ENCODE data around the gene MAPK4. TPM values are rescaled to one million over a fixed set of nuclear protein-coding genes. Genes with fewer than 3 reads are reported as not detected.

MAPK4 gene
- total RNA-seq, 6 experiments from 2014 or later, result not detected

- H3K9me3 Mint-ChIP-seq, result no peaks in the 10 kb centered on the region; the same call in 1 of the 2 replicates
- DNase-seq, result no peak
- H3K27me3 Mint-ChIP-seq (ENCODE audit: insufficient read depth), result peaks cover 2% of the 10 kb centered on the region; the same call in 1 of the 2 replicates
- no peaks in the 10 kb centered on the region for H3K36me3 Mint-ChIP-seq (ENCODE audit: low read depth)
- no peak overlapping the region for H3K27ac Mint-ChIP-seq
- no peak overlapping the region for H3K4me3 Mint-ChIP-seq
- no peaks in the 10 kb centered on the region for H3K4me1 Mint-ChIP-seq (ENCODE audit: low read depth)
- no peak for TF ChIP-seq CTCF (IDR thresholded peaks at IDR 0.05)
These were observed 78.4 kb downstream of the MAPK4 start for GRCh38 chr18:50638016-50638883.

- TF ChIP-seq CTCF (IDR thresholded peaks at IDR 0.05), result no peak
- Mint-ChIP-seq H3K4me1 (ENCODE audit: low read depth) (no peaks in the 10 kb centered on the region), H3K27ac (no peak overlapping the region), H3K36me3 (ENCODE audit: low read depth) (no peaks in the 10 kb centered on the region), H3K9me3 (peaks cover 5% of the 10 kb centered on the region; the same call in 1 of the 2 replicates), H3K4me3 (no peak overlapping the region), H3K27me3 (ENCODE audit: insufficient read depth) (peaks cover 2% of the 10 kb centered on the region; the same call in 1 of the 2 replicates)
- DNase-seq, result no peak
These were observed 79.1 kb downstream of the MAPK4 start for GRCh38 chr18:50638884-50639420.

GRCh38 chr18:50639711-50640110 lies 79.8 kb downstream of the MAPK4 start:
- no peak for TF ChIP-seq CTCF (IDR thresholded peaks at IDR 0.05)
- Mint-ChIP-seq H3K27me3 (ENCODE audit: insufficient read depth) (peaks cover 2% of the 10 kb centered on the region; the same call in 1 of the 2 replicates), H3K4me1 (ENCODE audit: low read depth) (no peaks in the 10 kb centered on the region), H3K4me3 (no peak overlapping the region), H3K9me3 (peaks cover 7% of the 10 kb centered on the region; the same call in 1 of the 2 replicates), H3K36me3 (ENCODE audit: low read depth) (no peaks in the 10 kb centered on the region), H3K27ac (no peak overlapping the region)
- no peak for DNase-seq

- TF ChIP-seq CTCF (IDR thresholded peaks at IDR 0.05), result no peak
- H3K27ac Mint-ChIP-seq, result no peak overlapping the region
- no peak for DNase-seq
- no peaks in the 10 kb centered on the region for H3K36me3 Mint-ChIP-seq (ENCODE audit: low read depth)
- H3K4me1 Mint-ChIP-seq (ENCODE audit: low read depth), result no peaks in the 10 kb centered on the region
- no peak overlapping the region for H3K4me3 Mint-ChIP-seq
- peaks cover 7% of the 10 kb centered on the region; the same call in 1 of the 2 replicates for H3K9me3 Mint-ChIP-seq
- H3K27me3 Mint-ChIP-seq (ENCODE audit: insufficient read depth), result peaks cover 2% of the 10 kb centered on the region; the same call in 1 of the 2 replicates
These were observed 82.6 kb downstream of the MAPK4 start for GRCh38 chr18:50642439-50642838.

GRCh38 chr18:50644146-50644545 lies 84.3 kb downstream of the MAPK4 start:
- Mint-ChIP-seq H3K27me3 (ENCODE audit: insufficient read depth) (peaks cover 2% of the 10 kb centered on the region), H3K4me3 (no peak overlapping the region), H3K9me3 (peaks cover 7% of the 10 kb centered on the region; the same call in 1 of the 2 replicates), H3K27ac (no peak overlapping the region), H3K4me1 (ENCODE audit: low read depth) (no peaks in the 10 kb centered on the region), H3K36me3 (ENCODE audit: low read depth) (no peaks in the 10 kb centered on the region)
- TF ChIP-seq CTCF (IDR thresholded peaks at IDR 0.05), result no peak
- DNase-seq, result no peak

Data from HFFc6 (cell line).